ENCODE measurements around the gene TNIK.

TNIK gene

DNA sequence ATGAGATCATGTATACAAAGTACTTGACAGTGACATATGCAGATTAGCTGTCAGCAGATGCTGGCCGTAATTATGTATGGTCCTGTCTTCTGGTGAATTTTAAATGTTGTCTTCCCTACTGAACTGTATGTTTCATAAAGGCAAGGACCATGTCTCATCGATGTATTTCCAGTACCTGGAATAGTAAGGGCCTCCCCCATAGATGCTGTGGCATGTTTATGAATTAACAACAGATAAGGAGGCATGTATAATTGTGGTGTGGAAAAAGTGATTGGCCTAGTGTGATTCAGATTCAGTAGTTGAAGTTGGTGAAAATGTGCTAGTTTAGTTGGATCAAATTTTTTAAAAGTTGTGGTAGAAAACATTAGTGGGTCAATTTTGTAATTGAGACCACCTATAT lies 231.0 kb downstream of the TNIK start:
- DNase-seq (ENCODE audit: low read depth in 2 of 2): no peak

DNA sequence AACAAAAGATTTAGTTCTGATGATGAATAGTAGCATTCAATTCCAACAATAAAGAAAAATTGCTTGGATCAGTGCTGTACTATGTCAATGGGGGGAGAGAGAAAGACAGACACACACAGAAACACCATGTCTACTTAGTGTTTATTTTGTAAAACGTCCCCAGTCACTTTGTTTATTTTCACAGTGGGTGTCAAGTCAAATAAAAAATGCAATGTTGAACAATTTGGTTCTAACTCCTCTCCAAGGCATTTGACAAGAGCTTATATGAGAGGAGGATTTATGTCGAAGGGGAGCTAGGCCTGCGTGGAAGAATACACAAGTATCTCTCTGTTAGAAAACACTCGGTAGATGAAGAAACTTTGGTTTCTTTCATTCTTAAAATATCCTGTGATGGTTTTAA lies 232.0 kb downstream of the TNIK start:
- no peak for DNase-seq (ENCODE audit: low read depth in 2 of 2)

DNA sequence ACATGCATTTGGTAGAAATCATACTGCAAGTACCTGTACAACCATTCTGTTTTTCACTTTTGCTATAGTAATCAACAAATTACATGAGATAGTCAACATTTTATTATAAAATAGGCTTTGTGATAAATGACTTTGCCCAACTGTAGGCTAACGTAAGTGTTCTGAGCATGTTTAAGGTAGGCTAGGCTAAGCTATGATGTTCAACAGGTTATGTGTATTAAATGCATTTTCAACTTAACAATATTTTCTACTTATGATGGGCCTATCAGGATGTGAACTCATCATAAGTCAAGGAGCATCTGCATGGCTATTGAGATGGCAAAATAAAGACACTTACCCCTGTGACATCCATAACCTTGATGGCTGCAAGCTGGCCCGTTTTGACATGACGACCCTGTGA lies 232.4 kb downstream of the TNIK start:
- DNase-seq (ENCODE audit: low read depth in 2 of 2): no peak

DNA sequence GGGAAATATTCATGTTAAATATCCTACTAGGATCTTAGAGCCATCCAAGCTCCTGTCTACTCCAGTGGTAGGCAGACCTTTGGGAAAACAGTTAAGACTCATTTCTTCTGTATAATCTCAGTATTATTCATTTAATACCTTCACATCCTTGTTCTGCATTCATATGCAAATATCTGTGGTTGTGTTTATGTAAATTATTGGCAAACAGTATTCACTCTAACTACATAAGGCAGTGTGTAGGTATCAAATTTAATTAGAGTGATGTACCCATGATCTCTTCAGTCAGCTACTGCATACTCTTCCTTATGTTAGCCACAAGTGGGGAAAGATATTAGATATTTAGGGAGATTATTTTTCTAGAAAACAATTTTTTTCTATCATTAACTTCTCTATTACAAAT lies 232.8 kb downstream of the TNIK start:
- no peak for DNase-seq (ENCODE audit: low read depth in 2 of 2)

DNA sequence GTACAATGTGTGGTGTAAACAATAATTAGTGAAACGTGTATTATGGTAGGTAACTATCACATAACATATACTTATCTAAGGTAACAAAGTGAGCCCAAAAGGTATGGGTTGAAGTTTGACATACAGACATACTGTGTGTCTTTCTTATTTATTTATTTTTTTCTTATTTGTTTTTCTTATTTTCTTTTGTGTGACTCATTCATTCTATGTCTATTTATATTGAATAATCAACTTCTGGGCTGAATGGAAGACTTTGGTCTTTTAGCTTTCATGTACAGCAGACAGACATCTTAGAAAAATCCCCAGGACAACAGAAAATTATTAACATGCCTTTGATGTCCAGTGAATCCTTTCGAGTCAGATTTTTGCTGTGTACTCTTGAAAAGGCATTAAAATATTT lies 233.4 kb downstream of the TNIK start:
- DNase-seq (ENCODE audit: low read depth in 2 of 2): no peak

DNA sequence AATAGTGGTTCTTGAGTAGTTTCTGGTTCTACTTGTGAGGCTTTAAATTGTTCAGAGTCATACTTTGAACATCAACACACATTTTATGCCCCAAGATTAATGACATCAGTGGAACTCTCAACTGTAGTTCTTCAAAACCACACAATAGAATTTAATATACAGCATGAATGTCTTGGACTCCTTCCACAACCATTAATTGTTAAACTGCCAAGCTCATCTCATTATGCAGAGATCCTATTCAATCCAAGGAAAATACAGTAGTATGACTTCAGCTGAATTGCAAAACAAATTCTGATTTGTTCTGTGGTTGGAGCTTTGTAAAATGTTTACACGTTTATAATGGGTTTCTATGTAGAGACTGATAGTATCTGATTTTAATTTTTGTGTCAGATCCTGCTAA lies 234.5 kb downstream of the TNIK start:
- no peak for DNase-seq (ENCODE audit: low read depth in 2 of 2)

DNA sequence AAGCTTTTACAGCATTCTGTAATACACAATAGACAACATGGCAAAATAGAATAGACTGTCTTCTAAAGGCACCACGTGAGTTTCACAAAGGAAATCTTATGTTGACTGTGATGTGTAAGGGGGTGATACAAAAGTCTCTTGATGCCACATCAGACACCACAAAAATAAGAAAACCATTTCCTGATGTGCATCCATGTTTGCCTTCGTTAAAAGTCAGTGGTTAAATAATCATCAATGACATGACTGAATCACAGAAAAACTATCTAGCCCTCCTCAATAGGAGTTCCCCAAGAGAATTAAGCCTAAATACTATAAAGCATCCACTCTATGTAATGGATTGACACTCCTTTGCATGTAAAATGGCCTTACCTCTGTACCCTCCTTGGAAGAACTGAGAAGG lies 235.0 kb downstream of the TNIK start:
- DNase-seq (ENCODE audit: low read depth in 2 of 2): no peak

DNA sequence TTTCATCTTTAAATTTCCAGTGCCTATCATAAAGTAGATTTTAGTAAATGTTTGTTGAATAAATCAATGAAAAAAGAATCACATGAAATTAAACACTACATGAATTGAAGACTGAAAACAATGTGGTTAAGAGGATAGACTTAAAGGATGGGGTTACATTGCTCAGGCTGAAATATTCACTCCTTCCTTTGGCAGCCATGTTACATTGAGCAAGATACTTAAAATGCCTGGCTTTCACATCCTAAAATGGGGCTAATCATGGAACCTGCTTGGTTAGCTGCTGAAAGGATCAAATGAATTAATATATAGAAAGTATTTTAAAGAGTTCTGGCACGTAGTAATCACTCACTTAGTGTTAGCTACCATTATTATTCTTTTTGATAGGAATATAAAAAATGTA lies 236.8 kb downstream of the TNIK start:
- no peak for DNase-seq (ENCODE audit: low read depth in 2 of 2)

DNA sequence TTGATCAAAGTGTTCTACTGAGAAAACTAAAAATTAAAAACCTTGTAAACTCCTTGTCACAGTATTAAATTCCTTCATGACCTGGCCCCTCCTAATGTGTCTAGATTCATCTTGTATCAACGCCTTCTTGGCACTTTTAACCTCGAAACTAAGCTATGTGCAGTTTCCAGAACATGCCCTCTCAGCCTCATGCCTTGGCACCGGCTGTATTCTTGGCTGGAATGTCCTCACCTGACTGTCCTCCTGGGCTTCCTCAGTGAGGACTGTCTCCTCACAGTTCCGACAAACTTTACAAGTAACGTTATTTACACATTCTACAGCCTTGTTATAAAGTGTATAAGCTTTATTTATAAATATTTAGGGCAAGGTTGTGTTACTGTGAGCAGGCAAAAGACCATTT lies 237.2 kb downstream of the TNIK start:
- DNase-seq (ENCODE audit: low read depth in 2 of 2): no peak

DNA sequence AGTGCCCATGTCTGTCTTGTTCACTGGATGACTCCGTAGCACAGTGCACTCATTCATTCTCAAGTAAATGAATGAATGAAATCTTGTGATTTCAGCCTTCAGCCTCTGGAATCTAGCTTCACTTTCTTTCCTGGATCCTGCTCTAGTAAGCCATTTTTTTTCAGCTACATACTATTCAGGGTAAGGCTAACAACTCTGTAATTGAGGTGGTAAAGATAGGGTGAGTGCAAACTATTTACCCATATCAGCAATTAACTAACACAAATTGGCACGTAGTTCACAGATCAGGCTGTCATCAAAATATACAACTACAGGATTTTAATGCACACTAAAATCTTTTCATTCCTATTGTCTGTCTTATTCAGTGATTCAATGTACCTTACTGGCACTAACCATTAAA lies 238.6 kb downstream of the TNIK start:
- DNase-seq (ENCODE audit: low read depth in 2 of 2): no peak

DNA sequence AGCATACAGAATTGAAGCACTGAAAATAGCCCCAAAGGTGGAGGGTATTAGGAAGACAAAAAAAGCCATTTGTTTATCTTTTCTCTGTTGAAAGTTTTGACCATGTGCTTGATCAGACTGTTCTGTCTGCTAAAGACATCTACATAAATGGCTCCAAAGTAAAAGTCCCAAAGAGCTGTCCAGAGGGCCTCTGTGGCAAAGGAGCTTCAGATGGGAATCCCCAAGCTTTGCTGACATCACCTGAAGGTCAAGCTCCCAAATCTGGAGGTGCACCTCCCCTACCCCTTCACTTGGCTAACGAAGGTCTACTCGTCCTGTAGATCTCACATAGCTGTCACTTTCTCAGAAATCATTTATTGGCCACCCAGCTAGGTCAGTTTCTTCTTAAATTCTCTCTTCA lies 239.1 kb downstream of the TNIK start:
- no peak for DNase-seq (ENCODE audit: low read depth in 2 of 2)

DNA sequence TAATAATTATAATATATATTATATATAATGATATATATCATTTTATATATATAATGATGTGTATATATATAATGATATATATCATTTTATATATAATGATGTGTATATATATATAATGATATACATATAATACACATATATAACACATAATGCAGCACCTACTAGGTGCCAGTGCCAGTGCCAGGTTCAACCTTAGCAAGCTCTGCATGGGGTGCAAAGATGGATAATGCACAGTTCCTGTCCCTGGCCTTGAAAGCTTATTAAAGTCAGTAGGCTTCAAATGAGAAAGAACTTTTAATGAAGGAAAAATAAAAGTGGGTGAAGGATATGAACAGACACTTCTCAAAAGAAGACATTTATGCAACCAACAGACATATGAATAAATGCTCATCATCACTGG lies 240.9 kb downstream of the TNIK start:
- DNase-seq (ENCODE audit: low read depth in 2 of 2): no peak

DNA sequence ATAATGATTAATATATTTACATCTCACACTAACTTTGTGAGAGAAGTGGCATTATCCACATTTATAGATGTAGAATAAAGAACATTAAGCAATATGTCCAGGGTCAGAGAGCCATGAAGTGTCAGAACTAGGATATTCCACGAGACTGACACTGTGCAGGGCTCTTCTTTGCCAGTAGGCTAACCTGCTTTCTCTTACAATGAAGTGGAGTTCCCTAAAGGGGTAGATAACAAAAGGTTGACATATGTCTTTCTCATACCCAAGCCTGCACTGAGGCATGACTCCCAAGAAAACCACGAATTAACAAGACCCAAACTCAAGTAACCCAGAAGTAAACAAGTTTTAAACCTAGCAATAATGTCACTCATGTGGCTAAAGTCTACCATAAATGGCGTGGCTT lies 242.1 kb downstream of the TNIK start:
- DNase-seq (ENCODE audit: low read depth in 2 of 2): no peak

DNA sequence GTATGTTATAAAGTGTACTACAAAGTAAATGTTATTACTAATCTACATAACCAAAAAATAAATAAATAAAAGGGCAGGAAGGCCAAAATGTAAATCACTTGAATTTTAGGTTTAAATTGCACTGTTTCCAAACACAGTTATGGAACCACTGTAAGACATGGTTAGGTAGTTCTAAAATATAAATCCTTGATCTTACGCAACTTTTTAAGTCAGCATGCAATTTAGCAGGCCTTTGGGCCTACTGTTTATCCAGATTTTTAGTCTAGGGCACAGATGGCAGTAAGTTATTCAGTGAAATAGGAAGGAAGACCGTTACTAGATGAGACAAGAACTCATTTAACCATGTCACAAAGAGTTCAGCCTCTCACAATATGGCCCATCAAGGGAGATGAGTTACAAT lies 246.3 kb downstream of the TNIK start:
- no peak for DNase-seq (ENCODE audit: low read depth in 2 of 2)

DNA sequence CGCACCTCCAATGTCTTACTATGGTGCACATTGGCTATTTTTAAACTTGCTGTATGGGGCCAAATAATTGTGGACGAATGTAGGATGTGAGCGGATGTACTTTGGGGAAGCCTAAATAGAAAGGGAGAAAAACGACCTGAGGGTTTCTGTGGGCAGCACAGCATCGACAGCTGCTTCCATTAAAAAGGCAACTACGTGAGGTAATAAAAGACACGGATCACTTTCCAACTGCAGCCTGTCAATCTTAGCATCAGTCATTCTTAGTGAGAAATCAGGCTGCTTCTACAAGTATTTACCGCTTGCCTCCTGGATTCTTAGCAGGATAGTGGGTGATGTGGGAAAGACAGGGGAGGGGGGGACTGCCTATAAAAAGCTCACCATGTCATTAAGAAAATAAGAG lies 247.0 kb downstream of the TNIK start:
- DNase-seq (ENCODE audit: low read depth in 2 of 2): no peak

DNA sequence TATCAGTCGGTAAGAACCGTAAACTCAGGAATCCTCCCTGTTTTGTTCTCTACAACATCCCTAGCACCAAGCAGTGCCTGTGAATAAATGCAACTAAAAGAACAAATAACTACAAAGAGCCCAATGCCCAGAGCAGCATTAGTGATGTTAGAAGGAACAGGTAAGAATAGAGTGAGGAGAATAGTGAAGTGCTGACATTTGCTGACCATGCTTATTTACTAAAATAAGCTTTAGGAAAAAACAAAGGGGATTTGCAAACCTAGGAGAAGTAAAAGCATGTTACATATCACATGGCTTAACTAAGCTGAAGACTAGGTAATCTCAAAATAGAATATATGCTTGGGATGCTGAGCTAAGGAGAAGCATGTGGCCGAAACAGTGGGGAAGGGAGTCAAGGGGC lies 247.6 kb downstream of the TNIK start:
- no peak for DNase-seq (ENCODE audit: low read depth in 2 of 2)

DNA sequence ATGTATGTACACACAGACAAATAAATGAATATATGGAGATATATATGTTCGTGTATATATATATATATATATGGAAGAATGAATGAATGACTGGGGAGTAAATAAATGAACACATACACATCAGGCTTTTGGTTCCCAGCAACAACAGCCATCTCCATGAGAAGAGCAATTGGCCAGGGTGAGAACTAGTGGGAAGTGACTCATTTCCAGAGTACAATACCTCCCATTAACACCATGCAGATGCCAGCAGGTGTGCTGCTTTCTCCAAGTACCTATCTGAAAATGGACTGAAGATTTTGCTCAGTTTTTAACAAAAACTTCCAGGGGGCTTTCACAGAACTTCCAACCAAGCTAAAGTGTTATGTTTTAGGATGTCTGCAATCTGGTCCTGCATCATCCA lies 253.9 kb downstream of the TNIK start:
- DNase-seq (ENCODE audit: low read depth in 2 of 2): no peak

DNA sequence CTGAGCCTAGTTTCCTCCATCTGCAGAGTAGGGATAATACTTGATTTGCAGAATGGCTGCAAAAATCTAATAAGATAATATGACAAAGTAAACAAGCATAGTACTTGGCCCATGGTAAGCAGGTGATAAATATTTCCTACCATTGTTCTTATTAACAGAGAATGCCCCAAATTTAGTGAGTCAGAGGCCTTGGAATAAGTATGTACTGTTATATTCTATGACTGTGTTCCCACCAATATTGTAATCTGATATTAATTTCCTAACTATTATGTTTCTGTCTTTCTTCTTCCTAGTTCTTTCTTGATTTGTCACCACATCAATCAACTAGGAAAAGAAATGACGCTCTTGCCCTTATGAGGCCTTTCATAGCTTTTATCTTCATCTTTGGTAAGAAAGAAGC lies 255.3 kb downstream of the TNIK start:
- no peak for DNase-seq (ENCODE audit: low read depth in 2 of 2)

DNA sequence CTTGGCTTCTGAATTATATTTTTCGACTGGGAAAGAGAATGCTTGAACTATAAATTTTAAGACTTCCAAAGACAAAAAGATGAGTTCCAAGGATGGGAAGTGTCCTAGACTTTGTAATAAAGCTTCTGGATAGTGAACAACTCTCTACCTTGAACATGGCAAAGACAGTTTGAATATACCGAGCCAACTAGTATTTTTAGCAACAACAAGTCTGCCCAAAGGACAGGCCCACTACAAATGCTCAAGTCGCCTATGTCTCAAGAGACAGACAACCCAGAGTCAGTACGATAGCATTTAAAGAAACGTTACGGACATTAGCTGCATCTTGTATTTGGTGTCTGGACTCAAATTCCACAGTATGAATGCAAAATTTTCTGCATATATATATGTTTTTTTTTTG lies 258.4 kb downstream of the TNIK start:
- no peak for DNase-seq (ENCODE audit: low read depth in 2 of 2)

DNA sequence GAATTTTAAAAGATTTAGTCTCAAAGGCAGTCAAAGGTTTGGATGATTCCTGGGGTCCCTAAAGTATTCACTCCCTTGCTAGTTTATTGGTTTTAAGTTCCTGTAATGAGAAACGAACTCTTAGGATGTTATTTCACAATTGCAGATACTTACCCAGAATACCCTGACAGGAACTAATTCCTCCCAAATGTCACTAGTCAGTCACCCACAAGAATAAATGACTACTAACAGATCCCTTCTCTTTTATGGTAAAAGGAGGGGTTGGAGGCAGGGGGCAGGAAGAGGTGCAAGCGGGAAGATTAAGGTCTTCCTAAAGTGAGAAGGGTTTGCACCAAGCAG lies 259.5 kb downstream of the TNIK start:
- no peak for DNase-seq (ENCODE audit: low read depth in 2 of 2)

DNA sequence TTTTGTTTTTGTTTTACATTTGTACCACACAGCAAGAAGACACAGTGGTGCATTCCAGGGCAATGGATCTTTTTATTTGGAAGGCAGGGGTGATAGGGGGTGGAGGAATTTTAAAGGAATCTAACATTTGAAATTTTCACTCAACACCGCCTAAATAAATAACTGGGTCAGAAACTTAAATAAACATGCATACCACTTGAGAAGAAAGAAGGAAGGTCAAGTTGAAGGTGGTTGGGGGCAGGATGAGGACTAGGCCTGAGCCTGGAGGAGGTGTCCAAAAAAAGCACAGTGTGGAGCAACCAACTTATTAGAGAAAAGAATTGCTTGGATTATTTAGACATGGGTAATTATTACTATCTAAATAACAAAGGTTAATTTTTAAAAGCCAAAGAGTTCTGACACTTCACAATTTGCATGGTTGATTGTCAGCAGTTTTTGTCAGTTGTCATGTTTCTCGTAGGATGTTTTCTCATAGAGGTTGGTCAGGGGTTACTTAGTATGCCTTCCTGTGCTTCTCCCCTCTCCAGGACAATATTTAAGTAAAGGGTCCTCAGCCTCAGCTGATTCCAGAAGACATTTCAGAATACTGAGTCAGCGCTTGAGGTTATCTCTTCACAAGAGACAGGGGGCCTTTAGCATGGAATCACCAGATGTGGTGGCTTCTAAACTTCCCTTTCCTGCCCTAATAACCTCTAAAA lies 260.0 kb downstream of the TNIK start:
- DNase-seq (ENCODE audit: low read depth in 2 of 2): no peak

DNA sequence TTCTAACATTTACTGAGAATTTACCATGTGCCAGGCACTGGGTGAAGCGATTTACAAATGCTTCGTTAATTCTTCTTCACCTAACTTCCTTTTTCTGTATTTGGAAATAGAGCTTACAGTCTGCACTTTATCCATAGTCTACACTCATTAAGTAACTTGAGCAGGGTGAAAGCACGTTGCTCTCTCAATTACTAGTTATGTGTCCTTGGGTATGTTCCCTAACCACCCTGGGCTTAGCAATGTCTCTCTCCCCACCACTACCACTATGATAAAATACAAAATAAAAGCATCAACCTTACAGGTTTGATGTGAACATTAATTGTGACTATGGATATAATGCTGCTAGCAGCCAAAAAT lies 260.8 kb downstream of the TNIK start:
- DNase-seq (ENCODE audit: low read depth in 2 of 2): no peak

DNA sequence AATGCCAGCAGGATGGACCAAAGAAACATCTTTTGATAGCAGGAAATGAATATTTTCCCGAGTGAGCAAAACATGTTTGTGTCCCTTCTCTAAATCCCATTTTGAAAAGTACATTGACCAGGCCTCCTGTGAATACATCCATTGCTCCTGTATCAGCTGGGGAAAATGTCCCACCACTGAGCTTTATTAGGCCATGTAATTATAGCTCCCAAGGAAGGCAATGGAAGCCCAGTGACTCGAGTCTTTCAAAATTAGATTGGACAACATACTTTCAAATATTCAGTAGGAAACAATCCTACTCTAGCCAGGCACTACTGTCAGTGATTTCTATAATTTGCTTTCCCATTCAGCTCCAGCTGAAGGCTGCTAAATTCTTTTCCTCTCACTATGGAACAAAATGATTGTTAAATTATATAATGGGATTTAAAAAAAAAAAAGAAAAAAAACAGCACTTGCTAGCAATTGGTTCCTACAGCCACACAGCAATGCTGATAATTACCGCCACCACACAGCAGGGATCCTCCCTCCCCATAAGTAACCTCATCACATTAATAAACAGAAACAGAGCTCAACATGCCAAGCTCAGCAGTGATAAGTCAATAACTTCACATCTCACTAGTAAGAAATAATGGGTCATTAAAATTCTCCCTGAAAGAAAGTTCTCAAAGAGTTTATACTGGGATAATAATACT lies 261.3 kb downstream of the TNIK start:
- no peak for DNase-seq (ENCODE audit: low read depth in 2 of 2)

DNA sequence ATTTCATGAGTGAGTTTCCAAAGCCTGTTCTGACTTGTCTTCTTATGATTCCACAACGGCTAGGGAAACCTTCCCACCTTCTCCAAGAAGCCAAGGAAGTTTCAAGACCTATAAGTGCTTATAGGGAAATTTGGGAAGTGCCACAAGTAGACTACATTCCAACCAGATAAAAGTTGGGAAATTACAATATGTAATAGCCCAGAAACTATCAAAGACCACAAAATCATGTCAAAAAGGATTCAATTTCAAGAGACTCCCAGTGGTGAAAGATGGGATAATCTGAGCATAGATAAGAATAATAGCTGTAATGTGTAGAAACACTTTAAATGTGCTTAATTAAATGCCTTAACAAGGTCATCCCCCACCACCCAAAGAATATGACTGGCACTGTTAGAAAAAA lies 264.5 kb downstream of the TNIK start:
- no peak for DNase-seq (ENCODE audit: low read depth in 2 of 2)

Measured in stimulated activated CD4-positive, alpha-beta T cell treated with anti-CD3 and anti-CD28 coated beads, Interleukin-1b, Interleukin-23, amount 100 ng/mL, for 4 hours (primary cell).